HEK293 (cell line): ENCODE measurements around the gene C5orf63.

Experiments
- GLIS1 ChIP-seq: fragments of 450-650 bp; formaldehyde crosslinking; IDR thresholded peaks from 2 replicates; pipeline ENCODE4 v1.5.1; 2016; ENCODE audit warnings: missing biosample characterization, missing genetic modification characterization
- GLIS2 ChIP-seq: fragments of 450-650 bp; formaldehyde crosslinking; IDR thresholded peaks from 2 replicates; pipeline ENCODE4 v1.5.1; 2016; ENCODE audit warnings: missing biosample characterization, missing genetic modification characterization
- HOXA7 ChIP-seq: sonication (generic); formaldehyde crosslinking; IDR thresholded peaks from 2 replicates; pipeline ENCODE4 v1.8.1; 2022; ENCODE audit warnings: missing genetic modification reagents, borderline replicate concordance
- OVOL3 ChIP-seq: fragments of 450-650 bp; formaldehyde crosslinking; IDR thresholded peaks from 2 replicates; pipeline ENCODE4 v1.5.1; 2016; ENCODE audit warnings: missing biosample characterization, missing genetic modification characterization
- SCRT1 ChIP-seq: fragments of 450-650 bp; formaldehyde crosslinking; IDR thresholded peaks from 2 replicates; pipeline ENCODE4 v1.5.1; 2016; ENCODE audit warnings: missing biosample characterization, missing genetic modification characterization, borderline replicate concordance
- SP2 ChIP-seq: fragments of 450-650 bp; formaldehyde crosslinking; IDR thresholded peaks from 2 replicates; pipeline ENCODE4 v1.5.1; 2016; ENCODE audit warnings: missing biosample characterization, missing genetic modification characterization
- YY1 ChIP-seq: fragments of 450-650 bp; formaldehyde crosslinking; IDR thresholded peaks from 2 replicates; pipeline ENCODE4 v1.5.1; 2018; ENCODE audit warnings: missing biosample characterization, missing genetic modification characterization
- ZBTB17 ChIP-seq: fragments of 450-650 bp; formaldehyde crosslinking; IDR thresholded peaks from 2 replicates; pipeline ENCODE4 v1.5.1; 2016; ENCODE audit warnings: missing biosample characterization, missing genetic modification characterization
- ZBTB7A ChIP-seq: fragments of 450-650 bp; formaldehyde crosslinking; IDR thresholded peaks from 2 replicates; pipeline ENCODE4 v1.5.1; 2016; ENCODE audit warnings: low read depth, missing biosample characterization, missing genetic modification characterization
- ZBTB8A ChIP-seq: fragments of 450-650 bp; formaldehyde crosslinking; IDR thresholded peaks from 2 replicates; pipeline ENCODE4 v1.5.1; 2016; ENCODE audit warnings: missing biosample characterization, missing genetic modification characterization
- ZNF157 ChIP-seq: fragments of 450-650 bp; formaldehyde crosslinking; IDR thresholded peaks from 2 replicates; pipeline ENCODE4 v1.5.1; 2016; ENCODE audit warnings: missing biosample characterization, missing genetic modification characterization
- ZNF174 ChIP-seq: fragments of 450-650 bp; formaldehyde crosslinking; IDR thresholded peaks from 2 replicates; pipeline ENCODE4 v1.5.0; 2017; ENCODE audit warnings: missing biosample characterization, mild to moderate bottlenecking, missing genetic modification characterization
- ZNF221 ChIP-seq: fragments of 450-650 bp; formaldehyde crosslinking; IDR thresholded peaks from 2 replicates; pipeline ENCODE4 v1.5.1; 2017; ENCODE audit warnings: missing biosample characterization, missing genetic modification characterization, borderline replicate concordance
- ZNF302 ChIP-seq: fragments of 450-650 bp; formaldehyde crosslinking; IDR thresholded peaks from 2 replicates; pipeline ENCODE4 v1.5.1; 2016; ENCODE audit warnings: missing biosample characterization, missing genetic modification characterization, low read depth
- ZNF404 ChIP-seq: fragments of 450-650 bp; formaldehyde crosslinking; IDR thresholded peaks from 2 replicates; pipeline ENCODE4 v1.5.1; 2017; ENCODE audit warnings: missing biosample characterization, missing genetic modification characterization
- ZNF514 ChIP-seq: fragments of 450-650 bp; formaldehyde crosslinking; IDR thresholded peaks from 2 replicates; pipeline ENCODE4 v1.5.1; 2016; ENCODE audit warnings: missing biosample characterization, missing genetic modification characterization
- ZNF555 ChIP-seq: fragments of 450-650 bp; formaldehyde crosslinking; conservative IDR thresholded peaks from 2 replicates; pipeline ENCODE4 v1.5.1; 2017; ENCODE audit warnings: missing biosample characterization, mild to moderate bottlenecking, missing genetic modification characterization, inconsistent platforms
- ZNF596 ChIP-seq: fragments of 450-650 bp; IDR thresholded peaks from 2 replicates; pipeline ENCODE4 v1.5.0; 2018; ENCODE audit warnings: missing biosample characterization, mild to moderate bottlenecking, missing genetic modification characterization, moderate library complexity
- TF ChIP-seq, protein P1 (sequence below): fragments of 450-650 bp; formaldehyde crosslinking; IDR thresholded peaks from 2 replicates; pipeline ENCODE4 v1.5.1; 2016; ENCODE audit warnings: missing biosample characterization, missing genetic modification characterization
- TF ChIP-seq, protein P2 (sequence below): fragments of 450-650 bp; formaldehyde crosslinking; IDR thresholded peaks from 2 replicates; pipeline ENCODE4 v1.5.1; 2017; ENCODE audit warnings: missing biosample characterization, missing genetic modification characterization
- TF ChIP-seq, protein P3 (sequence below): fragments of 450-650 bp; formaldehyde crosslinking; conservative IDR thresholded peaks from 2 replicates; pipeline ENCODE4 v1.5.1; 2016; ENCODE audit warnings: low read depth, missing biosample characterization, missing genetic modification characterization
- TF ChIP-seq, protein P4 (sequence below): fragments of 450-650 bp; formaldehyde crosslinking; IDR thresholded peaks from 2 replicates; pipeline ENCODE4 v1.5.1; 2016; ENCODE audit warnings: missing biosample characterization, missing genetic modification characterization
- TF ChIP-seq, protein P5 (sequence below): fragments of 450-650 bp; formaldehyde crosslinking; IDR thresholded peaks from 2 replicates; pipeline ENCODE4 v1.5.1; 2016; ENCODE audit warnings: missing biosample characterization, missing genetic modification characterization

The C5orf63 gene

DNA sequence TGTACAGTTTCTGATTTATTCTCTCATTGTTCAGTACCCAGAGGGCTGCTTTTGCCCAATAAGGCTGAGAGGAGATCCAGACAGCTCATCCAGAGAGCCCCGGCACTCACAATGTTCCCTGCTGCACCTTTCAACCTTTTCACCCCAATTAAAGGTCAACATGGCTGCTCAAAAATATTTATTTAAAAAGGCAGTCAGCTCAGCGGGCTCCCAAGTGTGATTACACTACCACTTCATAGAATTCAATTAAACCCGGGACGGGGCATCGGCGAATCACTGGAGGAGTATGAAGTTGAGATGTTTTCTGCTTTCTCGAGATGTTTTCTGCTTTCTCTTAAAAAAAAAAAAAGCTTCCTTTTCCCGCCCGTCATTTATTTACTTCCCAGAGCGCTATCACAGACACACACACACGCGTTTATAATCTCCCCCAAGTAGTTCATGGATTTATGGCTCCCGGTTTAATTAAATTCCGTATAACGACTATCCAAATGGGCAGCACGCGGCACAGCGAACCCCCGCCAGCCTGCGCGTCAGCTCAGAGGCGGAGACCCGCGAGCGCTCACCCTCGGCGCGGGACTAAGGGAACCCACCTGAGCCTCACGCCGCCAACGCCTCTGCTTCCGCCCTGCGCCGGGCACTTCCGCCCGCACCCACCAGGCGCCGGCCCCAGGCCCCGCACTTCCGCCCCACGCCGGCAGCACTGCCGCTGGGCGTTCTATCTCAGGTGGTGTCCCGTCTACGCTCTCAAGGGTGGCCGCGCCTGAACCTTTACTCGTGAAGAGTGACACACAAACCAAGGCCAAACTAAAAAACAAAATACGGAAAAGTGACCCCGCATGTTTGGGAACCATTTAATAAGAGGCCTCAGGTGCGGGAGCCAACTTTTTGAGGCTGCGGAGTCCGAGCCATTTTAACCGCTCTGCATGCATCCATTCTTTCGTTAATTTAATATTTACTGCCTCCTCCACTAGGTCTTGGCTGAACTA is at the start of gene C5orf63 (continued):
- TF ChIP-seq SCRT1 (tag by site-specific recombination): no peak
- TF ChIP-seq YY1: no peak
- peak; percentile 75 for TF ChIP-seq SP2 (tag by site-specific recombination)
- TF ChIP-seq HOXA7 (CRISPR knock-in tag): no peak
- no peak for TF ChIP-seq ZNF157 (tag by site-specific recombination)
- TF ChIP-seq ZNF555 (tag by site-specific recombination): no peak
- no peak for TF ChIP-seq ZNF174 (tag by site-specific recombination)
- no peak for TF ChIP-seq ZNF302
- TF ChIP-seq, protein P1, sequence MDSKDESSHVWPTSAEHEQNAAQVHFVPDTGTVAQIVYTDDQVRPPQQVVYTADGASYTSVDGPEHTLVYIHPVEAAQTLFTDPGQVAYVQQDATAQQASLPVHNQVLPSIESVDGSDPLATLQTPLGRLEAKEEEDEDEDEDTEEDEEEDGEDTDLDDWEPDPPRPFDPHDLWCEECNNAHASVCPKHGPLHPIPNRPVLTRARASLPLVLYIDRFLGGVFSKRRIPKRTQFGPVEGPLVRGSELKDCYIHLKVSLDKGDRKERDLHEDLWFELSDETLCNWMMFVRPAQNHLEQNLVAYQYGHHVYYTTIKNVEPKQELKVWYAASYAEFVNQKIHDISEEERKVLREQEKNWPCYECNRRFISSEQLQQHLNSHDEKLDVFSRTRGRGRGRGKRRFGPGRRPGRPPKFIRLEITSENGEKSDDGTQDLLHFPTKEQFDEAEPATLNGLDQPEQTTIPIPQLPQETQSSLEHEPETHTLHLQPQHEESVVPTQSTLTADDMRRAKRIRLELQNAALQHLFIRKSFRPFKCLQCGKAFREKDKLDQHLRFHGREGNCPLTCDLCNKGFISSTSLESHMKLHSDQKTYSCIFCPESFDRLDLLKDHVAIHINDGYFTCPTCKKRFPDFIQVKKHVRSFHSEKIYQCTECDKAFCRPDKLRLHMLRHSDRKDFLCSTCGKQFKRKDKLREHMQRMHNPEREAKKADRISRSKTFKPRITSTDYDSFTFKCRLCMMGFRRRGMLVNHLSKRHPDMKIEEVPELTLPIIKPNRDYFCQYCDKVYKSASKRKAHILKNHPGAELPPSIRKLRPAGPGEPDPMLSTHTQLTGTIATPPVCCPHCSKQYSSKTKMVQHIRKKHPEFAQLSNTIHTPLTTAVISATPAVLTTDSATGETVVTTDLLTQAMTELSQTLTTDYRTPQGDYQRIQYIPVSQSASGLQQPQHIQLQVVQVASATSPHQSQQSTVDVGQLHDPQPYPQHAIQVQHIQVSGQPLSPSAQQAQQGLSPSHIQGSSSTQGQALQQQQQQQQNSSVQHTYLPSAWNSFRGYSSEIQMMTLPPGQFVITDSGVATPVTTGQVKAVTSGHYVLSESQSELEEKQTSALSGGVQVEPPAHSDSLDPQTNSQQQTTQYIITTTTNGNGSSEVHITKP (tag by site-specific recombination): no peak
- TF ChIP-seq OVOL3 (tag by site-specific recombination): no peak
- no peak for TF ChIP-seq ZNF596 (tag by site-specific recombination)
- TF ChIP-seq, protein P2, sequence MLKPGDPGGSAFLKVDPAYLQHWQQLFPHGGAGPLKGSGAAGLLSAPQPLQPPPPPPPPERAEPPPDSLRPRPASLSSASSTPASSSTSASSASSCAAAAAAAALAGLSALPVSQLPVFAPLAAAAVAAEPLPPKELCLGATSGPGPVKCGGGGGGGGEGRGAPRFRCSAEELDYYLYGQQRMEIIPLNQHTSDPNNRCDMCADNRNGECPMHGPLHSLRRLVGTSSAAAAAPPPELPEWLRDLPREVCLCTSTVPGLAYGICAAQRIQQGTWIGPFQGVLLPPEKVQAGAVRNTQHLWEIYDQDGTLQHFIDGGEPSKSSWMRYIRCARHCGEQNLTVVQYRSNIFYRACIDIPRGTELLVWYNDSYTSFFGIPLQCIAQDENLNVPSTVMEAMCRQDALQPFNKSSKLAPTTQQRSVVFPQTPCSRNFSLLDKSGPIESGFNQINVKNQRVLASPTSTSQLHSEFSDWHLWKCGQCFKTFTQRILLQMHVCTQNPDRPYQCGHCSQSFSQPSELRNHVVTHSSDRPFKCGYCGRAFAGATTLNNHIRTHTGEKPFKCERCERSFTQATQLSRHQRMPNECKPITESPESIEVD (tag by site-specific recombination): no peak
- TF ChIP-seq, protein P3, sequence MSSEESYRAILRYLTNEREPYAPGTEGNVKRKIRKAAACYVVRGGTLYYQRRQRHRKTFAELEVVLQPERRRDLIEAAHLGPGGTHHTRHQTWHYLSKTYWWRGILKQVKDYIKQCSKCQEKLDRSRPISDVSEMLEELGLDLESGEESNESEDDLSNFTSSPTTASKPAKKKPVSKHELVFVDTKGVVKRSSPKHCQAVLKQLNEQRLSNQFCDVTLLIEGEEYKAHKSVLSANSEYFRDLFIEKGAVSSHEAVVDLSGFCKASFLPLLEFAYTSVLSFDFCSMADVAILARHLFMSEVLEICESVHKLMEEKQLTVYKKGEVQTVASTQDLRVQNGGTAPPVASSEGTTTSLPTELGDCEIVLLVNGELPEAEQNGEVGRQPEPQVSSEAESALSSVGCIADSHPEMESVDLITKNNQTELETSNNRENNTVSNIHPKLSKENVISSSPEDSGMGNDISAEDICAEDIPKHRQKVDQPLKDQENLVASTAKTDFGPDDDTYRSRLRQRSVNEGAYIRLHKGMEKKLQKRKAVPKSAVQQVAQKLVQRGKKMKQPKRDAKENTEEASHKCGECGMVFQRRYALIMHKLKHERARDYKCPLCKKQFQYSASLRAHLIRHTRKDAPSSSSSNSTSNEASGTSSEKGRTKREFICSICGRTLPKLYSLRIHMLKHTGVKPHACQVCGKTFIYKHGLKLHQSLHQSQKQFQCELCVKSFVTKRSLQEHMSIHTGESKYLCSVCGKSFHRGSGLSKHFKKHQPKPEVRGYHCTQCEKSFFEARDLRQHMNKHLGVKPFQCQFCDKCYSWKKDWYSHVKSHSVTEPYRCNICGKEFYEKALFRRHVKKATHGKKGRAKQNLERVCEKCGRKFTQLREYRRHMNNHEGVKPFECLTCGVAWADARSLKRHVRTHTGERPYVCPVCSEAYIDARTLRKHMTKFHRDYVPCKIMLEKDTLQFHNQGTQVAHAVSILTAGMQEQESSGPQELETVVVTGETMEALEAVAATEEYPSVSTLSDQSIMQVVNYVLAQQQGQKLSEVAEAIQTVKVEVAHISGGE (tag by site-specific recombination): peak; percentile 90
- peak; percentile 58; the same call in 1 of the 2 replicates for TF ChIP-seq GLIS2
- no peak for TF ChIP-seq ZNF221 (tag by site-specific recombination)
- TF ChIP-seq ZNF404 (tag by site-specific recombination): no peak
- TF ChIP-seq ZBTB8A (tag by site-specific recombination): peak; percentile 68
- no peak for TF ChIP-seq ZNF514 (tag by site-specific recombination)
- no peak for TF ChIP-seq ZBTB7A (tag by site-specific recombination)
- TF ChIP-seq, protein P4, sequence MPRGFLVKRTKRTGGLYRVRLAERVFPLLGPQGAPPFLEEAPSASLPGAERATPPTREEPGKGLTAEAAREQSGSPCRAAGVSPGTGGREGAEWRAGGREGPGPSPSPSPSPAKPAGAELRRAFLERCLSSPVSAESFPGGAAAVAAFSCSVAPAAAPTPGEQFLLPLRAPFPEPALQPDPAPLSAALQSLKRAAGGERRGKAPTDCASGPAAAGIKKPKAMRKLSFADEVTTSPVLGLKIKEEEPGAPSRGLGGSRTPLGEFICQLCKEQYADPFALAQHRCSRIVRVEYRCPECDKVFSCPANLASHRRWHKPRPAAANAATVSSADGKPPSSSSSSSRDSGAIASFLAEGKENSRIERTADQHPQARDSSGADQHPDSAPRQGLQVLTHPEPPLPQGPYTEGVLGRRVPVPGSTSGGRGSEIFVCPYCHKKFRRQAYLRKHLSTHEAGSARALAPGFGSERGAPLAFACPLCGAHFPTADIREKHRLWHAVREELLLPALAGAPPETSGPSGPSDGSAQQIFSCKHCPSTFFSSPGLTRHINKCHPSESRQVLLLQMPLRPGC: no peak
- TF ChIP-seq ZBTB17 (tag by site-specific recombination): no peak
- TF ChIP-seq, protein P5, sequence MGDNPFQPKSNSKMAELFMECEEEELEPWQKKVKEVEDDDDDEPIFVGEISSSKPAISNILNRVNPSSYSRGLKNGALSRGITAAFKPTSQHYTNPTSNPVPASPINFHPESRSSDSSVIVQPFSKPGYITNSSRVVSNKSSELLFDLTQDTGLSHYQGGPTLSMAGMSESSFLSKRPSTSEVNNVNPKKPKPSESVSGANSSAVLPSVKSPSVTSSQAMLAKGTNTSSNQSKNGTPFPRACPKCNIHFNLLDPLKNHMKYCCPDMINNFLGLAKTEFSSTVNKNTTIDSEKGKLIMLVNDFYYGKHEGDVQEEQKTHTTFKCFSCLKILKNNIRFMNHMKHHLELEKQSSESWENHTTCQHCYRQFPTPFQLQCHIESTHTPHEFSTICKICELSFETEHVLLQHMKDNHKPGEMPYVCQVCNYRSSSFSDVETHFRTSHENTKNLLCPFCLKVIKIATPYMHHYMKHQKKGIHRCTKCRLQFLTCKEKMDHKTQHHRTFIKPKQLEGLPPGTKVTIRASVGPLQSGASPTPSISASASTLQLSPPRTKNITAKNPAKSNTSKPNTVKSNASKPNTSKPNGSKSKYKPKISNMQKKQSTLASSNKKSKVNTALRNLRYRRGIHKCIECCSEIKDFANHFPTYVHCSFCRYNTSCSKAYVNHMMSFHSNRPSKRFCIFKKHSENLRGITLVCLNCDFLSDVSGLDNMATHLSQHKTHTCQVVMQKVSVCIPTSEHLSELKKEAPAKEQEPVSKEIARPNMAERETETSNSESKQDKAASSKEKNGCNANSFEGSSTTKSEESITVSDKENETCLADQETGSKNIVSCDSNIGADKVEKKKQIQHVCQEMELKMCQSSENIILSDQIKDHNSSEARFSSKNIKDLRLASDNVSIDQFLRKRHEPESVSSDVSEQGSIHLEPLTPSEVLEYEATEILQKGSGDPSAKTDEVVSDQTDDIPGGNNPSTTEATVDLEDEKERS (tag by site-specific recombination): no peak
- TF ChIP-seq GLIS1: peak; percentile 50; the same call in 1 of the 2 replicates
